ENCODE measurements around the gene PTDSS2. TPM values are rescaled to one million over a fixed set of nuclear protein-coding genes. Genes with fewer than 3 reads are reported as not detected.

PTDSS2 gene
- total and polyA plus RNA-seq, 2 of the 13 experiments (the other 11 are each of a cell fraction or from before 2014, with no cell fraction given), result 21.7 to 26.4 TPM

- TF ChIP-seq, protein P1, sequence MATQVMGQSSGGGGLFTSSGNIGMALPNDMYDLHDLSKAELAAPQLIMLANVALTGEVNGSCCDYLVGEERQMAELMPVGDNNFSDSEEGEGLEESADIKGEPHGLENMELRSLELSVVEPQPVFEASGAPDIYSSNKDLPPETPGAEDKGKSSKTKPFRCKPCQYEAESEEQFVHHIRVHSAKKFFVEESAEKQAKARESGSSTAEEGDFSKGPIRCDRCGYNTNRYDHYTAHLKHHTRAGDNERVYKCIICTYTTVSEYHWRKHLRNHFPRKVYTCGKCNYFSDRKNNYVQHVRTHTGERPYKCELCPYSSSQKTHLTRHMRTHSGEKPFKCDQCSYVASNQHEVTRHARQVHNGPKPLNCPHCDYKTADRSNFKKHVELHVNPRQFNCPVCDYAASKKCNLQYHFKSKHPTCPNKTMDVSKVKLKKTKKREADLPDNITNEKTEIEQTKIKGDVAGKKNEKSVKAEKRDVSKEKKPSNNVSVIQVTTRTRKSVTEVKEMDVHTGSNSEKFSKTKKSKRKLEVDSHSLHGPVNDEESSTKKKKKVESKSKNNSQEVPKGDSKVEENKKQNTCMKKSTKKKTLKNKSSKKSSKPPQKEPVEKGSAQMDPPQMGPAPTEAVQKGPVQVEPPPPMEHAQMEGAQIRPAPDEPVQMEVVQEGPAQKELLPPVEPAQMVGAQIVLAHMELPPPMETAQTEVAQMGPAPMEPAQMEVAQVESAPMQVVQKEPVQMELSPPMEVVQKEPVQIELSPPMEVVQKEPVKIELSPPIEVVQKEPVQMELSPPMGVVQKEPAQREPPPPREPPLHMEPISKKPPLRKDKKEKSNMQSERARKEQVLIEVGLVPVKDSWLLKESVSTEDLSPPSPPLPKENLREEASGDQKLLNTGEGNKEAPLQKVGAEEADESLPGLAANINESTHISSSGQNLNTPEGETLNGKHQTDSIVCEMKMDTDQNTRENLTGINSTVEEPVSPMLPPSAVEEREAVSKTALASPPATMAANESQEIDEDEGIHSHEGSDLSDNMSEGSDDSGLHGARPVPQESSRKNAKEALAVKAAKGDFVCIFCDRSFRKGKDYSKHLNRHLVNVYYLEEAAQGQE (IDR thresholded peaks at IDR 0.05; ENCODE audit: borderline replicate concordance in 1 of 2, low read depth in 1 of 2, low read length in 2 of 2), result no peak
- TF ChIP-seq ZNF430 (CRISPR knock-in tag; IDR thresholded peaks at IDR 0.05) (peak; percentile 47; the same call in 1 of the 2 replicates), HNF4G (IDR thresholded peaks at IDR 0.05; ENCODE audit: borderline replicate concordance, low read depth, low read length) (no peak), HNF4G (CRISPR knock-in tag; IDR thresholded peaks at IDR 0.05; ENCODE audit: borderline replicate concordance, low read depth) (no peak; the same call in 1 of the 2 replicates), ZNF350 (CRISPR knock-in tag; IDR thresholded peaks at IDR 0.05; ENCODE audit: borderline replicate concordance, low read depth) (no peak), HCFC1 (IDR thresholded peaks at IDR 0.05; ENCODE audit: low read depth, low read length) (no peak), ZMAT5 (CRISPR knock-in tag; IDR thresholded peaks at IDR 0.05; ENCODE audit: borderline replicate concordance, low read depth) (no peak), LBX2 (CRISPR knock-in tag; IDR thresholded peaks at IDR 0.05; ENCODE audit: borderline replicate concordance) (no peak), PRDM4 (CRISPR knock-in tag; IDR thresholded peaks at IDR 0.05; ENCODE audit: borderline replicate concordance) (no peak), SOX5 (CRISPR knock-in tag; IDR thresholded peaks at IDR 0.05; ENCODE audit: borderline replicate concordance) (peak; percentile 54; the same call in 1 of the 2 replicates), ZNF883 (CRISPR knock-in tag; IDR thresholded peaks at IDR 0.05; ENCODE audit: not compliant biosample characterization) (peak; percentile 69), CTCF (CRISPR knock-in tag; IDR thresholded peaks at IDR 0.05) (peak; percentile 90), THAP7 (CRISPR knock-in tag; IDR thresholded peaks at IDR 0.05) (no peak)
- TF ChIP-seq, protein P2, sequence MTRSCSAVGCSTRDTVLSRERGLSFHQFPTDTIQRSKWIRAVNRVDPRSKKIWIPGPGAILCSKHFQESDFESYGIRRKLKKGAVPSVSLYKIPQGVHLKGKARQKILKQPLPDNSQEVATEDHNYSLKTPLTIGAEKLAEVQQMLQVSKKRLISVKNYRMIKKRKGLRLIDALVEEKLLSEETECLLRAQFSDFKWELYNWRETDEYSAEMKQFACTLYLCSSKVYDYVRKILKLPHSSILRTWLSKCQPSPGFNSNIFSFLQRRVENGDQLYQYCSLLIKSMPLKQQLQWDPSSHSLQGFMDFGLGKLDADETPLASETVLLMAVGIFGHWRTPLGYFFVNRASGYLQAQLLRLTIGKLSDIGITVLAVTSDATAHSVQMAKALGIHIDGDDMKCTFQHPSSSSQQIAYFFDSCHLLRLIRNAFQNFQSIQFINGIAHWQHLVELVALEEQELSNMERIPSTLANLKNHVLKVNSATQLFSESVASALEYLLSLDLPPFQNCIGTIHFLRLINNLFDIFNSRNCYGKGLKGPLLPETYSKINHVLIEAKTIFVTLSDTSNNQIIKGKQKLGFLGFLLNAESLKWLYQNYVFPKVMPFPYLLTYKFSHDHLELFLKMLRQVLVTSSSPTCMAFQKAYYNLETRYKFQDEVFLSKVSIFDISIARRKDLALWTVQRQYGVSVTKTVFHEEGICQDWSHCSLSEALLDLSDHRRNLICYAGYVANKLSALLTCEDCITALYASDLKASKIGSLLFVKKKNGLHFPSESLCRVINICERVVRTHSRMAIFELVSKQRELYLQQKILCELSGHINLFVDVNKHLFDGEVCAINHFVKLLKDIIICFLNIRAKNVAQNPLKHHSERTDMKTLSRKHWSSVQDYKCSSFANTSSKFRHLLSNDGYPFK (CRISPR knock-in tag; IDR thresholded peaks at IDR 0.05; ENCODE audit: borderline replicate concordance), result no peak
These were observed 68.6 kb downstream of the PTDSS2 start (continued) for GRCh38 chr11:518463-519202.
